ENCODE results near the gene SART1.

DNA sequence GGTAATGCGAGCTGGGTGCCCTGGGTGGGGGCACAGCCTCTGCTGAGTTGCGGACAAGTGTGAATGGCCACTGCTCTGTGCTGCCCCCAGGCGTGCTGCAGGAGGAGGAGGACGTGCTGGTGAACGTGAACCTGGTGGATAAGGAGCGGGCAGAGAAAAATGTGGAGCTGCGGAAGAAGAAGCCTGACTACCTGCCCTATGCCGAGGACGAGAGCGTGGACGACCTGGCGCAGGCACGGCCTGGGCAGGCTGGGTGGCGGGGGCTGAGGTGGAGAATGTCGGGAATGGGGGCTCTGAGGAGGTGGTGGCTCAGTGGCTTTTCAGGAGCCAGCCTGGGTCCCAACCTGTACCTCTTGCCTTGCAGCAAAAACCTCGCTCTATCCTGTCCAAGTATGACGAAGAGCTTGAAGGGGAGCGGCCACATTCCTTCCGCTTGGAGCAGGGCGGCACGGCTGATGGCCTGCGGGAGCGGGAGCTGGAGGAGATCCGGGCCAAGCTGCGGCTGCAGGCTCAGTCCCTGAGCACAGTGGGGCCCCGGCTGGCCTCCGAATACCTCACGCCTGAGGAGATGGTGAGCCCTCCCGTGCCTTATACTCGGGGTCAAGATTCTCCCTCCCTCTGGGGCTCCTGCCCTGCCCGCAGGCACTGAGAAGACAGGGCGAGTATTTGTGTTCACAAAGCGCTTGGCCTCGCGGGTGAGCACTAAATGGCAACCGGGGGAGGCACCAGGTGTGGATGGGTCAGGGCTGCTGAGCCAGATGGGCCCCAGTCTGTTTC, 4.6 kb downstream of the SART1 start:
- TF ChIP-seq, protein P1, sequence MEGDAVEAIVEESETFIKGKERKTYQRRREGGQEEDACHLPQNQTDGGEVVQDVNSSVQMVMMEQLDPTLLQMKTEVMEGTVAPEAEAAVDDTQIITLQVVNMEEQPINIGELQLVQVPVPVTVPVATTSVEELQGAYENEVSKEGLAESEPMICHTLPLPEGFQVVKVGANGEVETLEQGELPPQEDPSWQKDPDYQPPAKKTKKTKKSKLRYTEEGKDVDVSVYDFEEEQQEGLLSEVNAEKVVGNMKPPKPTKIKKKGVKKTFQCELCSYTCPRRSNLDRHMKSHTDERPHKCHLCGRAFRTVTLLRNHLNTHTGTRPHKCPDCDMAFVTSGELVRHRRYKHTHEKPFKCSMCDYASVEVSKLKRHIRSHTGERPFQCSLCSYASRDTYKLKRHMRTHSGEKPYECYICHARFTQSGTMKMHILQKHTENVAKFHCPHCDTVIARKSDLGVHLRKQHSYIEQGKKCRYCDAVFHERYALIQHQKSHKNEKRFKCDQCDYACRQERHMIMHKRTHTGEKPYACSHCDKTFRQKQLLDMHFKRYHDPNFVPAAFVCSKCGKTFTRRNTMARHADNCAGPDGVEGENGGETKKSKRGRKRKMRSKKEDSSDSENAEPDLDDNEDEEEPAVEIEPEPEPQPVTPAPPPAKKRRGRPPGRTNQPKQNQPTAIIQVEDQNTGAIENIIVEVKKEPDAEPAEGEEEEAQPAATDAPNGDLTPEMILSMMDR (IDR thresholded peaks at IDR 0.05): no peak
- no peak for TF ChIP-seq POLR2A (IDR thresholded peaks at IDR 0.05)

Data from breast epithelium (tissue), 3 donors.